GM12891 (cell line): ENCODE data around the gene TNFSF18.

ENCODE experiments used
- POLR2A ChIP-seq: IDR thresholded peaks from 2 replicates; pipeline ENCODE4 v1.6.1; 2011; ENCODE audit warnings: low read depth, low read length, control low read depth
- POLR2AphosphoS5 ChIP-seq: IDR thresholded peaks from 2 replicates; pipeline ENCODE4 v1.6.1; 2011; ENCODE audit warnings: low read depth, low read length, control low read depth
- TAF1 ChIP-seq: IDR thresholded peaks from 2 replicates; pipeline ENCODE4 v1.6.1; 2011; ENCODE audit warnings: low read depth, low read length, control low read depth

DNA sequence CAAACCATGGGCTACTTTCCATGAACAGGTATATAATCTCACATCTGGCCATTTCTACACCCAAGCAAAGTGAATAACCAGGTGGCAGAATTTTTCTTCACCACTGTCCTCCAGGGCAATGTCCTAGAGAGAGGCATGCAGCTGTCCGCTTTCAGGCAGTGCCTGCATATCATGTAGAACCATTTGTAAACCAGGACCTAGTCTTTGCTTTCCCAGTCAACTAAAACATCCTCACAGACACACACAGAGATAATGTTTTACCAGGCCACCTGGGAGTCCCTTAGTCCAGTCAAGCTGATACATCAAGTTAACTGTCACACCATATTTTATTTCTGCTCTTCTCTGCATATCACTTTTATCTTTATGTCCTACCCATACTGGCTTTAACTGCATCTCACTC is 26.2 kb downstream of the TNFSF18 start:
- no peak for TF ChIP-seq POLR2A
- TF ChIP-seq POLR2AphosphoS5: no peak
- TF ChIP-seq TAF1: no peak
